A549 (cell line): ENCODE data around the gene TBC1D1. TPM values are rescaled to one million over a fixed set of nuclear protein-coding genes. Genes with fewer than 3 reads are reported as not detected.

Source experiments
- ATAC-seq, 2 experiments: fragments of 200-7000 bp in 1 of 2; fragments of >200 bp in 1 of 2; cut with Nextera tagmentation in 1 of 2; cut with Tn5 transposase in 1 of 2; 3 replicates each; pipeline versions ENCODE4 v1.8.0 to v1.9.1; 2018 to 2020; ENCODE audit warnings: mild to moderate bottlenecking in 1 of 2, moderate library complexity in 1 of 2
- CTCF ChIA-PET: fragments of 300-600 bp; sonication (Branson Sonifier 250); formaldehyde crosslinking; extraction: SDS; loops from one replicate; lab custom pipeline; 2021; ENCODE audit warnings: antibody characterized with exemption, inconsistent platforms; lab: Yijun Ruan, JAX
- POLR2A ChIA-PET: fragments of 350-600 bp; formaldehyde crosslinking; extraction: SDS; loops from one replicate; lab custom pipeline; 2021; ENCODE audit warnings: antibody characterized with exemption, inconsistent platforms; lab: Yijun Ruan, JAX
- DNase-seq, 2 experiments: peaks; one replicate each; pipeline versions ENCODE4 v3.0.0 to v3.0.0-alpha.2; 2011 to 2016; ENCODE audit warnings: low read depth in 1 of 2, low spot score in 1 of 2
- FAIRE-seq: peaks from 2 replicates; lab custom pipeline; 2011; peaks lifted over from hg19 to GRCh38; lab: Jason Lieb, UNC
- H3K27ac ChIP-seq, 2 experiments: fragments of >200 bp; sonication (Bioruptor Twin); formaldehyde crosslinking; 3 replicates each; pipeline ENCODE4 v1.5.1; 2016 to 2017
- H3K4me1 ChIP-seq: fragments of >200 bp; sonication (Bioruptor Twin); formaldehyde crosslinking; 3 replicates; pipeline ENCODE4 v1.6.1; 2016
- H3K4me2 ChIP-seq: fragments of >200 bp; sonication (Bioruptor Twin); formaldehyde crosslinking; 3 replicates; pipeline ENCODE4 v1.6.1; 2016
- H3K4me3 ChIP-seq: fragments of >200 bp; sonication (Bioruptor Twin); formaldehyde crosslinking; 3 replicates; pipeline ENCODE4 v1.5.1; 2016
- H3K9me3 ChIP-seq: fragments of >200 bp; sonication (Bioruptor Twin); formaldehyde crosslinking; 3 replicates; pipeline ENCODE4 v1.6.1; 2016
- FOSL2 ChIP-seq, 2 experiments: fragments of 450-650 bp in 1 of 2; fragments of >200 bp in 1 of 2; sonication (Bioruptor Twin) in 1 of 2; formaldehyde crosslinking; IDR thresholded peaks; 2 replicates each; pipeline versions ENCODE4 v1.5.0 to v1.6.1; 2016 to 2020; ENCODE audit warnings: mild to moderate bottlenecking in 1 of 2, moderate library complexity in 1 of 2
- HOXB5 ChIP-seq: fragments of 250-450 bp; sonication (Bioruptor Pico); IDR thresholded peaks from 2 replicates; pipeline ENCODE4 v1.5.0; 2020; ENCODE audit warnings: mild to moderate bottlenecking, moderate library complexity
- KDM1A ChIP-seq: fragments of 200-600 bp; sonication (generic); IDR thresholded peaks from 2 replicates; pipeline ENCODE4 v1.6.1; 2016; ENCODE audit warnings: low read depth, mild to moderate bottlenecking
- MAZ ChIP-seq: fragments of 150-350 bp; IDR thresholded peaks from 2 replicates; pipeline ENCODE4 v1.6.1; 2014; ENCODE audit warnings: antibody characterized with exemption, low read depth, low read length, borderline replicate concordance
- NPAS2 ChIP-seq: fragments of 250-450 bp; sonication (Bioruptor Pico); IDR thresholded peaks from 2 replicates; pipeline ENCODE4 v1.8.0; 2022; ENCODE audit warnings: mild to moderate bottlenecking, moderate library complexity, borderline replicate concordance
- POLR2A ChIP-seq: IDR thresholded peaks from 2 replicates; pipeline ENCODE4 v1.6.1; 2012; ENCODE audit warnings: mild to moderate bottlenecking, low read length
- RARB ChIP-seq: fragments of 250-450 bp; sonication (Bioruptor Pico); IDR thresholded peaks from 2 replicates; pipeline ENCODE4 v1.8.0; 2021; ENCODE audit warnings: mild to moderate bottlenecking, moderate library complexity
- RCOR1 ChIP-seq: fragments of 150-350 bp; IDR thresholded peaks from 2 replicates; pipeline ENCODE4 v1.6.1; 2014; ENCODE audit warnings: antibody characterized with exemption, low read length, low read depth
- ZNF302 ChIP-seq: fragments of 250-450 bp; sonication (Bioruptor Pico); IDR thresholded peaks from 2 replicates; pipeline ENCODE4 v1.9.0; 2021; ENCODE audit warnings: inconsistent platforms, mild to moderate bottlenecking, moderate library complexity
- WGBS: methylation state at CpG from one replicate; pipeline ENCODE4 v1.1.6; 2017; ENCODE audit errors: missing lambda C conversion rate; 5-methylcytosine and 5-hydroxymethylcytosine counted together
- polyA plus RNA-seq, 4 experiments: library from polyadenylated mRNA; depleted of rRNA in 3 of 4; stranded (reverse); fragments of >200 nt; fragmentation: RNase III in 1 of 4; extraction: RNeasy Plus Mini Kit Qiagen cat#74134 plus additional on column Dnase treatment in 1 of 4; gene quantifications; 2 replicates in 3 of 4; 3 replicates in 1 of 4; pipeline ENCODE4 v1.2.3, GENCODE V29; 2011 to 2017
- TF ChIP-seq, protein P1 (sequence below): IDR thresholded peaks from 2 replicates; pipeline ENCODE4 v1.6.1; 2012
- TF ChIP-seq, protein P2 (sequence below): fragments of >200 bp; sonication (Bioruptor Twin); formaldehyde crosslinking; IDR thresholded peaks from 3 replicates; pipeline ENCODE4 v1.5.1; 2016
- TF ChIP-seq, protein P3 (sequence below): fragments of >200 bp; sonication (Bioruptor Twin); formaldehyde crosslinking; IDR thresholded peaks from 3 replicates; pipeline ENCODE4 v1.6.1; 2016

TBC1D1 gene
- polyA plus RNA-seq, 2 of the 4 experiments (the other 2 are of a cell fraction) = 26.5 to 28.5 TPM

- no peak for FAIRE-seq
- CTCF ChIA-PET = interaction anchor here (1.5 kb wide), 1 partner anchor 599 kb away, joined by 3 read pairs; no protein-coding TSS in a partner anchor
Measured at GRCh38 chr4:38131371-38132091, 240.6 kb downstream of the TBC1D1 start.

DNA sequence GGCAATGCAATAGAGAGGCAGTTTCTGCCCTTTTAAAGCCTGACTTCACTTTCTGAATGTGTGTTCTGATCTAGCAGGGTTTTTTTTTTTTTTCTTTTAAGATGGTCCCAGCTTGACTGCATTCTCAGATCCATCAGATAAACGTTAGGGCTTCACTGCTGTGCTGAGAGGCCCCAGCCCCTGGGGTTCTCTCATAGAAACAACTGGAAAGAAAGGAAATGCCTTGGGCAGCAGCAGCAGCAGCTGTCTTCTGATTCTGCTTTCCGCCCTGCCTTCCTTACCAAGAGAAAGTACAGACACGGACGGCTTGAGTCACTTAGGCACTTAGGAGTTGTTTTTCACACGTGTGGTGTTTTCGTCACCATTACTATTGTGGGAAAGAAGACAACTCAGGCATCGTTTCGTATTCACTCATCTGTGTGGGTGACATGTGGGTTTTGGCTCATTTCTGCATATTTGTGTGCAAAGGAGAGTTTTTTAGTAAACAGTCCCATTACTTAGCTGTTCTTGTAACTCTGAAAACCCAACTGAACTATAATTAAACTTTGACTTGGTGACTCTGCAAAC is 241.3 kb downstream of the TBC1D1 start:
- 72% methylated on average over 8 of the region's 8 CpGs for WGBS
- ChIA-PET POLR2A (no interaction called here), CTCF (interaction anchor here (0.8 to 1.5 kb wide), 2 partner anchors 32 to 598 kb away, joined by 3 read pairs; no protein-coding TSS in a partner anchor)
- no peak overlapping the region for H3K4me2 ChIP-seq
- TF ChIP-seq POLR2A = no peak
- no peak for TF ChIP-seq NPAS2 (CRISPR knock-in tag)
- TF ChIP-seq, protein P1, sequence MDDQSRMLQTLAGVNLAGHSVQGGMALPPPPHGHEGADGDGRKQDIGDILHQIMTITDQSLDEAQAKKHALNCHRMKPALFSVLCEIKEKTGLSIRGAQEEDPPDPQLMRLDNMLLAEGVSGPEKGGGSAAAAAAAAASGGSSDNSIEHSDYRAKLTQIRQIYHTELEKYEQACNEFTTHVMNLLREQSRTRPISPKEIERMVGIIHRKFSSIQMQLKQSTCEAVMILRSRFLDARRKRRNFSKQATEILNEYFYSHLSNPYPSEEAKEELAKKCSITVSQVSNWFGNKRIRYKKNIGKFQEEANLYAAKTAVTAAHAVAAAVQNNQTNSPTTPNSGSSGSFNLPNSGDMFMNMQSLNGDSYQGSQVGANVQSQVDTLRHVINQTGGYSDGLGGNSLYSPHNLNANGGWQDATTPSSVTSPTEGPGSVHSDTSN = no peak
- no peak for TF ChIP-seq HOXB5
- no peak for TF ChIP-seq MAZ
- no peak for TF ChIP-seq ZNF302 (CRISPR knock-in tag)
- TF ChIP-seq RARB (CRISPR knock-in tag) = no peak
- no peak overlapping the region for H3K4me3 ChIP-seq
- FAIRE-seq = no peak
- peaks cover 15% of the 10 kb centered on the region; the same call in 2 of the 3 replicates for H3K4me1 ChIP-seq
- ATAC-seq = no peak
- 0 out of 6 replicates have a peak overlapping the region, but pooled peaks of 1 of the 2 experiments have one; percentile 38 for H3K27ac ChIP-seq
- DNase-seq = no peak
- no peaks in the 10 kb centered on the region for H3K9me3 ChIP-seq

More at GRCh38 chr4:38131371-38132091, 240.6 kb downstream of the TBC1D1 start:
- WGBS = 94% methylated on average over 12 of the region's 12 CpGs
- Histone ChIP-seq H3K4me2 (no peak overlapping the region), H3K4me1 (peaks cover 15% of the 10 kb centered on the region; the same call in 2 of the 3 replicates), H3K4me3 (no peak overlapping the region), H3K27ac (no peak overlapping the region), H3K9me3 (no peaks in the 10 kb centered on the region)
- POLR2A ChIA-PET = no interaction called here
- no peak for DNase-seq
- ATAC-seq = no peak
- no peak for TF ChIP-seq NPAS2 (CRISPR knock-in tag)
- no peak for TF ChIP-seq KDM1A
- TF ChIP-seq, protein P2, sequence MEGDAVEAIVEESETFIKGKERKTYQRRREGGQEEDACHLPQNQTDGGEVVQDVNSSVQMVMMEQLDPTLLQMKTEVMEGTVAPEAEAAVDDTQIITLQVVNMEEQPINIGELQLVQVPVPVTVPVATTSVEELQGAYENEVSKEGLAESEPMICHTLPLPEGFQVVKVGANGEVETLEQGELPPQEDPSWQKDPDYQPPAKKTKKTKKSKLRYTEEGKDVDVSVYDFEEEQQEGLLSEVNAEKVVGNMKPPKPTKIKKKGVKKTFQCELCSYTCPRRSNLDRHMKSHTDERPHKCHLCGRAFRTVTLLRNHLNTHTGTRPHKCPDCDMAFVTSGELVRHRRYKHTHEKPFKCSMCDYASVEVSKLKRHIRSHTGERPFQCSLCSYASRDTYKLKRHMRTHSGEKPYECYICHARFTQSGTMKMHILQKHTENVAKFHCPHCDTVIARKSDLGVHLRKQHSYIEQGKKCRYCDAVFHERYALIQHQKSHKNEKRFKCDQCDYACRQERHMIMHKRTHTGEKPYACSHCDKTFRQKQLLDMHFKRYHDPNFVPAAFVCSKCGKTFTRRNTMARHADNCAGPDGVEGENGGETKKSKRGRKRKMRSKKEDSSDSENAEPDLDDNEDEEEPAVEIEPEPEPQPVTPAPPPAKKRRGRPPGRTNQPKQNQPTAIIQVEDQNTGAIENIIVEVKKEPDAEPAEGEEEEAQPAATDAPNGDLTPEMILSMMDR = no peak
- TF ChIP-seq, protein P3, sequence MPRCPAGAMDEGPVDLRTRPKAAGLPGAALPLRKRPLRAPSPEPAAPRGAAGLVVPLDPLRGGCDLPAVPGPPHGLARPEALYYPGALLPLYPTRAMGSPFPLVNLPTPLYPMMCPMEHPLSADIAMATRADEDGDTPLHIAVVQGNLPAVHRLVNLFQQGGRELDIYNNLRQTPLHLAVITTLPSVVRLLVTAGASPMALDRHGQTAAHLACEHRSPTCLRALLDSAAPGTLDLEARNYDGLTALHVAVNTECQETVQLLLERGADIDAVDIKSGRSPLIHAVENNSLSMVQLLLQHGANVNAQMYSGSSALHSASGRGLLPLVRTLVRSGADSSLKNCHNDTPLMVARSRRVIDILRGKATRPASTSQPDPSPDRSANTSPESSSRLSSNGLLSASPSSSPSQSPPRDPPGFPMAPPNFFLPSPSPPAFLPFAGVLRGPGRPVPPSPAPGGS = no peak
- TF ChIP-seq, protein P1 = no peak
- TF ChIP-seq RCOR1 = no peak
- TF ChIP-seq FOSL2 (IDR thresholded peaks at IDR 0.05) = no peak
- no peak for TF ChIP-seq FOSL2 (CRISPR knock-in tag; IDR thresholded peaks at IDR 0.05)
